GM19468 (cell line): ENCODE results near the gene ARCN1.
"Not testable (repeated sequence)": the region's sequence is repeated elsewhere in the genome, so short reads cannot be mapped to it uniquely, and the experiment has no call there.

Source experiments
- ATAC-seq: cut with Tn5 transposase; IDR thresholded peaks from one replicate; pipeline ENCODE4 v1.9.1; 2021; ENCODE audit warnings: mild to moderate bottlenecking, moderate library complexity, moderate number of reproducible peaks; ENCODE audit not compliant: unreplicated experiment; ENCODE audit errors: extremely low read depth

The ARCN1 gene

GRCh38 chr11:118544010-118544646, 28.1 kb upstream of the ARCN1 start:
- ATAC-seq = no peak

- ATAC-seq = no peak
Observed at GRCh38 chr11:118544647-118545010, 27.6 kb upstream of the ARCN1 start.

- no peak for ATAC-seq
Observed at GRCh38 chr11:118545533-118545932, 26.7 kb upstream of the ARCN1 start.

- no peak for ATAC-seq
Observed at GRCh38 chr11:118547132-118547531, 25.1 kb upstream of the ARCN1 start.

- no peak for ATAC-seq
Observed at GRCh38 chr11:118552341-118552740, 19.9 kb upstream of the ARCN1 start.

GRCh38 chr11:118560806-118561205, 11.4 kb upstream of the ARCN1 start:
- no peak for ATAC-seq

GRCh38 chr11:118565051-118565450, 7.2 kb upstream of the ARCN1 start:
- ATAC-seq = no peak

- ATAC-seq = no peak
Observed at GRCh38 chr11:118569670-118570069, 2.5 kb upstream of the ARCN1 start.

- no peak for ATAC-seq
Observed at GRCh38 chr11:118570787-118571186, 1.4 kb upstream of the ARCN1 start.

GRCh38 chr11:118571701-118572060, 528 bp upstream of the ARCN1 start:
- ATAC-seq = not testable (repeated sequence)

- no peak for ATAC-seq
Observed at GRCh38 chr11:118572981-118573550, 857 bp downstream of the ARCN1 start.

- no peak for ATAC-seq
Observed at GRCh38 chr11:118574636-118575035, 2.4 kb downstream of the ARCN1 start.

GRCh38 chr11:118577995-118578394, 5.8 kb downstream of the ARCN1 start:
- not testable (repeated sequence) for ATAC-seq

- no peak for ATAC-seq
Observed at GRCh38 chr11:118581057-118581456, 8.8 kb downstream of the ARCN1 start.

- no peak for ATAC-seq
Observed at GRCh38 chr11:118587952-118588351, 15.7 kb downstream of the ARCN1 start.

- no peak for ATAC-seq
Observed at GRCh38 chr11:118592616-118593367, 20.6 kb downstream of the ARCN1 start.

GRCh38 chr11:118594984-118595383, 22.8 kb downstream of the ARCN1 start:
- ATAC-seq = not testable (repeated sequence)

- no peak for ATAC-seq
Observed at GRCh38 chr11:118596224-118597146, 24.3 kb downstream of the ARCN1 start.

- ATAC-seq = no peak
Observed at GRCh38 chr11:118597556-118597955, 25.3 kb downstream of the ARCN1 start.

GRCh38 chr11:118602331-118602730, 30.1 kb downstream of the ARCN1 start:
- no peak for ATAC-seq

- ATAC-seq = not testable (repeated sequence)
Observed at GRCh38 chr11:118603709-118604108, 31.5 kb downstream of the ARCN1 start.
